H9 (cell line): ENCODE data around the gene DOCK1. TPM values are rescaled to one million over a fixed set of nuclear protein-coding genes. Genes with fewer than 3 reads are reported as not detected.

Experiments
- DNase-seq: peaks from one replicate; pipeline ENCODE4 v3.0.0-alpha.2; 2017
- H2AFZ ChIP-seq: one replicate; pipeline ENCODE4 v1.6.1; 2013; ENCODE audit warnings: mild to moderate bottlenecking, low read length, control low read depth, moderate library complexity
- H2AK5ac ChIP-seq: 2 replicates; pipeline ENCODE4 v1.6.1; 2013; ENCODE audit warnings: low read length, control low read depth, mixed read lengths; ENCODE audit not compliant: insufficient read length
- H2BK120ac ChIP-seq: one replicate; pipeline ENCODE4 v1.6.1; 2013; ENCODE audit warnings: low read depth, mild to moderate bottlenecking, low read length, control low read depth, inconsistent platforms; ENCODE audit not compliant: poor library complexity, severe bottlenecking
- H2BK12ac ChIP-seq: 2 replicates; pipeline ENCODE4 v1.6.1; 2013; ENCODE audit warnings: low read length, control low read depth, mixed read lengths, low read depth; ENCODE audit not compliant: insufficient read length
- H2BK15ac ChIP-seq: 2 replicates; pipeline ENCODE4 v1.6.1; 2013; ENCODE audit warnings: low read depth, low read length, control low read depth
- H2BK20ac ChIP-seq: one replicate; pipeline ENCODE4 v1.6.1; 2013; ENCODE audit warnings: low read depth, mild to moderate bottlenecking, low read length, control low read depth, inconsistent platforms; ENCODE audit not compliant: poor library complexity, severe bottlenecking
- H2BK5ac ChIP-seq: 2 replicates; pipeline ENCODE4 v1.6.1; 2013; ENCODE audit warnings: low read length, control low read depth, mixed read lengths; ENCODE audit not compliant: insufficient read length
- H3K14ac ChIP-seq: 2 replicates; pipeline ENCODE4 v1.6.1; 2013; ENCODE audit warnings: low read length, control low read depth; ENCODE audit not compliant: insufficient read depth
- H3K18ac ChIP-seq: 2 replicates; pipeline ENCODE4 v1.6.1; 2013; ENCODE audit warnings: low read depth, mild to moderate bottlenecking, mixed read lengths, low read length, control low read depth; ENCODE audit not compliant: insufficient read length
- H3K23ac ChIP-seq: 2 replicates; pipeline ENCODE4 v1.6.1; 2013; ENCODE audit warnings: low read length, control low read depth, mixed read lengths, low read depth; ENCODE audit not compliant: insufficient read length
- H3K23me2 ChIP-seq: 2 replicates; pipeline ENCODE4 v1.6.1; 2013; ENCODE audit warnings: low read depth, mild to moderate bottlenecking, mixed read lengths, low read length, control low read depth; ENCODE audit not compliant: insufficient read length, poor library complexity, severe bottlenecking
- H3K27ac ChIP-seq: 2 replicates; pipeline ENCODE4 v1.5.1; 2013; ENCODE audit warnings: low read length, control low read depth, mixed read lengths, low read depth; ENCODE audit not compliant: insufficient read length
- H3K27me3 ChIP-seq: 2 replicates; pipeline ENCODE4 v1.6.1; 2013; ENCODE audit warnings: low read length, control low read depth, inconsistent platforms; ENCODE audit not compliant: insufficient read depth
- H3K4ac ChIP-seq: 2 replicates; pipeline ENCODE4 v1.6.1; 2013; ENCODE audit warnings: low read depth, mild to moderate bottlenecking, control low read depth, inconsistent platforms, low read length, moderate library complexity
- H3K4me1 ChIP-seq: 2 replicates; pipeline ENCODE4 v1.6.1; 2013; ENCODE audit warnings: low read length, control low read depth, inconsistent platforms; ENCODE audit not compliant: insufficient read depth
- H3K4me2 ChIP-seq: 2 replicates; pipeline ENCODE4 v1.6.1; 2013; ENCODE audit warnings: low read length, control low read depth, mixed read lengths; ENCODE audit not compliant: insufficient read length, insufficient read depth
- H3K56ac ChIP-seq: 2 replicates; pipeline ENCODE4 v1.6.1; 2013; ENCODE audit warnings: low read depth, mild to moderate bottlenecking, mixed read lengths, low read length, control low read depth; ENCODE audit not compliant: insufficient read length
- H3K79me1 ChIP-seq: 2 replicates; pipeline ENCODE4 v1.6.1; 2013; ENCODE audit warnings: low read depth, mild to moderate bottlenecking, moderate library complexity, low read length, control low read depth, inconsistent platforms; ENCODE audit not compliant: insufficient read depth, poor library complexity, severe bottlenecking
- H3K79me2 ChIP-seq: 2 replicates; pipeline ENCODE4 v1.6.1; 2013; ENCODE audit warnings: low read length, control low read depth, inconsistent platforms; ENCODE audit not compliant: insufficient read depth
- H3K9ac ChIP-seq: 2 replicates; pipeline ENCODE4 v1.6.1; 2013; ENCODE audit warnings: low read length, control low read depth, mixed read lengths; ENCODE audit not compliant: insufficient read length; ENCODE audit errors: extremely low read depth
- H3K9me3 ChIP-seq: one replicate; pipeline ENCODE4 v1.6.1; 2013; ENCODE audit warnings: low read depth, low read length, inconsistent platforms; ENCODE audit not compliant: control insufficient read depth
- H3T11ph ChIP-seq: one replicate; pipeline ENCODE4 v1.6.1; 2013; ENCODE audit warnings: mild to moderate bottlenecking, low read length, control low read depth, inconsistent platforms
- H4K20me1 ChIP-seq: one replicate; pipeline ENCODE4 v1.6.1; 2013; ENCODE audit not compliant: control insufficient read depth, insufficient read length, insufficient read depth
- H4K5ac ChIP-seq: 2 replicates; pipeline ENCODE4 v1.6.1; 2013; ENCODE audit warnings: low read depth, mild to moderate bottlenecking, mixed read lengths, low read length, control low read depth; ENCODE audit not compliant: insufficient read length
- H4K8ac ChIP-seq: replicated peaks from 2 replicates; pipeline ENCODE4 v1.6.1; 2013; ENCODE audit warnings: low read length, control low read depth, mixed read lengths, low read depth; ENCODE audit not compliant: insufficient read length
- H4K91ac ChIP-seq: 2 replicates; pipeline ENCODE4 v1.6.1; 2013; ENCODE audit warnings: low read depth, mild to moderate bottlenecking, moderate library complexity, mixed read lengths, low read length, control low read depth; ENCODE audit not compliant: insufficient read length
- H3K27ac Mint-ChIP-seq, 3 experiments: 2 replicates in 2 of 3; 3 replicates in 1 of 3; pipeline ENCODE4 v1.8.0; 2020 to 2021; ENCODE audit warnings: mixed read lengths in 3 of 3, mild to moderate bottlenecking in 1 of 3, moderate library complexity in 1 of 3
- H3K27me3 Mint-ChIP-seq: 2 replicates; pipeline ENCODE4 v1.8.0; 2021; ENCODE audit warnings: low read depth, mild to moderate bottlenecking, moderate library complexity, mixed read lengths
- H3K36me3 Mint-ChIP-seq, 3 experiments: 2 replicates in 2 of 3; 3 replicates in 1 of 3; pipeline ENCODE4 v1.8.0; 2020 to 2021; ENCODE audit warnings: low read depth in 3 of 3, mixed read lengths in 3 of 3; ENCODE audit not compliant: insufficient read depth in 1 of 3
- H3K4me1 Mint-ChIP-seq, 2 experiments: 2 replicates each; pipeline ENCODE4 v1.8.0; 2020; ENCODE audit warnings: mixed read lengths in 2 of 2
- H3K4me3 Mint-ChIP-seq, 2 experiments: 2 replicates in 1 of 2; 3 replicates in 1 of 2; pipeline ENCODE4 v1.8.0; 2020 to 2021; ENCODE audit warnings: mild to moderate bottlenecking in 2 of 2, mixed read lengths in 2 of 2, moderate library complexity in 1 of 2
- H3K9me3 Mint-ChIP-seq, 2 experiments: 2 replicates in 1 of 2; 3 replicates in 1 of 2; pipeline ENCODE4 v1.8.0; 2020; ENCODE audit warnings: mild to moderate bottlenecking in 2 of 2, mixed read lengths in 2 of 2, moderate library complexity in 1 of 2
- CTCF ChIP-seq: fragments of 200-600 bp; sonication (generic); conservative IDR thresholded peaks from 3 replicates; pipeline ENCODE4 v1.8.0; 2021; ENCODE audit warnings: antibody characterized with exemption, mild to moderate bottlenecking
- WGBS: extraction: QIAGEN DNeasy Blood & Tissue Kit; methylation state at CpG from one replicate; pipeline ENCODE4 v1.1.7; 2013; ENCODE audit warnings: missing lambda C conversion rate, low lambda C conversion rate, mixed read lengths; ENCODE audit not compliant: insufficient read length; ENCODE audit errors: extremely low coverage; 5-methylcytosine and 5-hydroxymethylcytosine counted together
- total RNA-seq: library from RNA; stranded (reverse); gene quantifications from 2 replicates; pipeline ENCODE4 v1.2.1, GENCODE V29; 2021

Gene DOCK1
- total RNA-seq, 1 experiment from 2014 or later, result 57.0 TPM

- H2BK12ac ChIP-seq, result no peak overlapping the region
- H3K56ac ChIP-seq, result no peak overlapping the region
- H2BK15ac ChIP-seq, result no peak overlapping the region
- Mint-ChIP-seq H3K4me3 (no peak overlapping the region), H3K27me3 (peaks cover 40% of the 10 kb centered on the region), H3K9me3 (no peaks in the 10 kb centered on the region), H3K4me1 (peaks cover 11 to 13% of the 10 kb centered on the region in 2 experiments), H3K36me3 (no peaks in the 10 kb centered on the region), H3K27ac (no peak overlapping the region)
- no peak overlapping the region for H3K27ac ChIP-seq
- no peak overlapping the region for H4K5ac ChIP-seq
- H3K23ac ChIP-seq, result no peak overlapping the region
- WGBS, result no CpG with 5 or more reads among the region's 7 CpGs
- H3K79me2 ChIP-seq, result no peaks in the 10 kb centered on the region
- H4K20me1 ChIP-seq, result peaks cover 3% of the 10 kb centered on the region
- H3K18ac ChIP-seq, result no peak overlapping the region
- peaks cover 18% of the 10 kb centered on the region for H3K23me2 ChIP-seq
- H2BK5ac ChIP-seq, result no peak overlapping the region
- H2BK120ac ChIP-seq, result no peak overlapping the region
- H2AFZ ChIP-seq, result no peak overlapping the region
- DNase-seq, result no peak
- H3K4me2 ChIP-seq, result no peak overlapping the region
- H3K27me3 ChIP-seq, result peaks cover 3% of the 10 kb centered on the region; the same call in 1 of the 2 replicates
- H4K91ac ChIP-seq, result no peak overlapping the region
- no peak overlapping the region for H4K8ac ChIP-seq
- H3K9me3 ChIP-seq, result no peaks in the 10 kb centered on the region
- no peak overlapping the region for H2BK20ac ChIP-seq
- no peak overlapping the region for H3K14ac ChIP-seq
- H3K79me1 ChIP-seq, result no peaks in the 10 kb centered on the region
- H3K9ac ChIP-seq, result no peak overlapping the region
- H2AK5ac ChIP-seq, result no peak overlapping the region
- H3K4ac ChIP-seq, result no peak overlapping the region
- peaks cover 2% of the 10 kb centered on the region; the same call in 1 of the 2 replicates for H3K4me1 ChIP-seq
- no peak for TF ChIP-seq CTCF
- H3T11ph ChIP-seq, result no peak overlapping the region
Measured at GRCh38 chr10:127193125-127193524, 287.9 kb downstream of the DOCK1 start.
